ENCODE measurements around the gene FGFR3.

DNA sequence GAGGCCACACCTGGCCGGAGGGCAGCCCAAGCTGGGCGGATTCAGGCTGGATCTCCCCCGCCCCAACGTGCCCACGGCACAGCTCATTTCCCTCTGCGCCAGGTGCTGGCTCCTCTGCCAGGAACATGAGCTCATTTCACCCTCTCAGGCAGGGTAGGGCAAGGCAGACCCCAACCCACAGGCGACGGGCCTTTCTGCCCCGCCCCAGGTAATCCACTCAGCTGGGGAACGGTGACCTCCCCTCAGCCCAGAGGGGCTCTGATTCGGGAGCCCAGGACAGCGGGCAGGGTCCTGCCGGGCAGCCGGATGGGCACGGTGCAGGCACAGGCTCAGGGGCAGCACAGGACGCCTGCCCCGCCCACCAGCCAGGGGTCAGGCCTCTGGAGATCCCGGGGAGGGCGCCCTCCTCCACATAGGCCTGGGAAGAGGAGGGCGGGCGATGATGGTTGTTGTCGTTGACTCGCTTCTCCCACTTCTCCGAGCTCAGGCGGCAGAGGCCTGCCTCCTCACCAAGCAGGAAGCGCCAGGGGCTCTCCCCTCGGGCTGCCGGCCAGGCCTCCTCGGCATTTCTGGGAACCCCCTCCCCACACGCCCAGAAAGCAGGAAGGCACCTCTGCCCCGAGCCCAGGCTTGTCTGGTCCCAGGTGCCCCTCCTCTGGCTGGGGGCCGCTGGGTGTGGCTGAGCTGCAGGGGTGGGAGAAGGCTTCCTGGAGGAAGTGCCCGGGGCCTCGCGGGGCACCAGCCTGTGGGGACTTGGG lies 40.6 kb upstream of the FGFR3 start:
- TF ChIP-seq, protein P1, sequence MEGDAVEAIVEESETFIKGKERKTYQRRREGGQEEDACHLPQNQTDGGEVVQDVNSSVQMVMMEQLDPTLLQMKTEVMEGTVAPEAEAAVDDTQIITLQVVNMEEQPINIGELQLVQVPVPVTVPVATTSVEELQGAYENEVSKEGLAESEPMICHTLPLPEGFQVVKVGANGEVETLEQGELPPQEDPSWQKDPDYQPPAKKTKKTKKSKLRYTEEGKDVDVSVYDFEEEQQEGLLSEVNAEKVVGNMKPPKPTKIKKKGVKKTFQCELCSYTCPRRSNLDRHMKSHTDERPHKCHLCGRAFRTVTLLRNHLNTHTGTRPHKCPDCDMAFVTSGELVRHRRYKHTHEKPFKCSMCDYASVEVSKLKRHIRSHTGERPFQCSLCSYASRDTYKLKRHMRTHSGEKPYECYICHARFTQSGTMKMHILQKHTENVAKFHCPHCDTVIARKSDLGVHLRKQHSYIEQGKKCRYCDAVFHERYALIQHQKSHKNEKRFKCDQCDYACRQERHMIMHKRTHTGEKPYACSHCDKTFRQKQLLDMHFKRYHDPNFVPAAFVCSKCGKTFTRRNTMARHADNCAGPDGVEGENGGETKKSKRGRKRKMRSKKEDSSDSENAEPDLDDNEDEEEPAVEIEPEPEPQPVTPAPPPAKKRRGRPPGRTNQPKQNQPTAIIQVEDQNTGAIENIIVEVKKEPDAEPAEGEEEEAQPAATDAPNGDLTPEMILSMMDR (IDR thresholded peaks at IDR 0.05; ENCODE audit: low read length): no peak
- TF ChIP-seq EZH2 (IDR thresholded peaks at IDR 0.05; ENCODE audit: borderline replicate concordance, low read length): no peak
